H1 (cell line): ENCODE results near the gene CEL. TPM values are rescaled to one million over a fixed set of nuclear protein-coding genes. Genes with fewer than 3 reads are reported as not detected.

Experiments used
- CREB1 ChIP-seq: IDR thresholded peaks from 2 replicates; pipeline ENCODE4 v1.6.1; 2012; ENCODE audit warnings: inconsistent platforms
- EP300 ChIP-seq, 2 experiments: IDR thresholded peaks; 1 replicate in 1 of 2; 2 replicates in 1 of 2; pipeline ENCODE4 v1.6.1; 2011 to 2012; ENCODE audit warnings: low read depth in 2 of 2, low read length in 2 of 2, mild to moderate bottlenecking in 2 of 2, borderline replicate concordance in 1 of 2, inconsistent platforms in 1 of 2, moderate library complexity in 1 of 2
- RFX5 ChIP-seq: IDR thresholded peaks from 2 replicates; pipeline ENCODE4 v1.6.1; 2011; ENCODE audit warnings: low read depth, low read length, improper control_type of control experiment, borderline replicate concordance
- TAF1 ChIP-seq: IDR thresholded peaks from 2 replicates; pipeline ENCODE4 v1.6.1; 2011; ENCODE audit warnings: mild to moderate bottlenecking, low read depth, low read length
- polyA plus RNA-seq, 7 experiments: library from polyadenylated mRNA; depleted of rRNA in 3 of 7; stranded (reverse) in 5 of 7; unstranded in 2 of 7; fragments of >200 nt in 5 of 7; fragments of 200-250 nt in 2 of 7; gene quantifications; 1 replicate in 5 of 7; 2 replicates in 1 of 7; 4 replicates in 1 of 7; pipeline versions ENCODE4 v1.2.1 to v1.2.3, GENCODE V29; 2011 to 2013; ENCODE audit warnings: missing spikeins in 2 of 7, mixed read lengths in 2 of 7
- total RNA-seq: library from RNA; stranded (reverse); fragmentation: NEBNext Ultra II Directional; extraction: Animal tissue kit (Norgen Biotek cat#: 25700); gene quantifications from 2 replicates; pipeline ENCODE4 v1.2.1, GENCODE V29; 2021

CEL gene
- total and polyA plus RNA-seq, 2 of the 8 experiments (the other 6 are each of a cell fraction or from before 2014, with no cell fraction given): 1.8 to 3.4 TPM

DNA sequence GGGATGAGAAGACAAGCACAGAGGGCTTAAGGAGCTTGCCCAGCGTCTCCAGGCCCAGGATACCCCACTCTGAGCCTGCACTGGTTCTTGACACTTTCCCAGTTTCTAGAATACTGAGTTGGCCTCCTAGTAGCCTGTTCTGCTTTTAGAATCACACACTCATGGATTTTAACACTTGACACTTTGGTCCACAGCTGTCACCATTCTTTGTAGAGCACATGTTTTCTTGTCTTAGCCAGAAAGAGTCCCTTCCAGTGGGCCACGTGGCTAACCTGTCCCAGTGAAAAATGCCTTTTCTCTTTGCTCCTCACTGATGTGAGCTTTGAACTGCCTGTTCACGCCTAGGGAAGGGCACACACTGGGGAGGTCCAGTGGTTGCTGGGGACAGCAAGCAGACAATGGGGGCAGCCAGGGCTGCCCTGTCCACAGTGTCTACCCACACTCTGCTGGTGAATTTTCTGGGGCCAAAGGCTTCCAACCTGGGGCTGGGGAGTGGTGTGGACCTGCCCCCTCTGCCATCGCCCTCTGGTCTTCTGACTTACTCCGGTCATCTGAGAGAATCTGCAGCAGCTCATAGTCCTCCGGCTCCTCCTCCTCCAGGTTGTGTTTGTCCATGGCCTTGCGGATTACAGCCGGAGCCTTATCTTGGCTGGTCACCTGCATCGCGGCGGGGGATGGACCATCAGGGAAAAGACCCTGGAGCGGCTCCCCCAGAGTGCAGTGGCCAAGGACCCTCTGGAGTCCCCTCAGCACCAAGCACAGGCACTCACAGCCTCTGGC, 38.1 kb downstream of the CEL start (continued):
- no peak for TF ChIP-seq RFX5
- no peak for TF ChIP-seq CREB1
- TF ChIP-seq EP300 (IDR thresholded peaks at IDR 0.05; ENCODE audit: borderline replicate concordance in 1 of 2, low read depth in 2 of 2, low read length in 2 of 2): no peak
- no peak for TF ChIP-seq TAF1
